GM10248 (cell line): Measurements from ENCODE around the gene FBXL22.

Experiments
- CTCF ChIA-PET: fragments of 300-600 bp; sonication (Branson Sonifier 250); formaldehyde crosslinking; extraction: SDS; loops from one replicate; lab custom pipeline; 2021; ENCODE audit warnings: antibody characterized with exemption; lab: Yijun Ruan, JAX
- POLR2A ChIA-PET: fragments of 350-650 bp; sonication (Branson Sonifier 250); formaldehyde crosslinking; extraction: SDS; loops from one replicate; lab custom pipeline; 2020; ENCODE audit warnings: antibody characterized with exemption; lab: Yijun Ruan, JAX
- DNase-seq: peaks from one replicate; pipeline ENCODE4 v3.0.0; 2012; ENCODE audit errors: extremely low spot score
- CTCF ChIP-seq: IDR thresholded peaks from 2 replicates; pipeline ENCODE4 v1.5.1; 2012; ENCODE audit warnings: mild to moderate bottlenecking, low read depth; ENCODE audit errors: extremely low read depth, missing control alignments, control extremely low read depth

The FBXL22 gene

GRCh38 chr15:63597038-63597790 lies at the start of gene FBXL22:
Gene FBXL22, plus strand, starts transcription at chr15:63597387. Its CDS starts 6 bp downstream, at chr15:63597393.
- CTCF ChIA-PET, result interaction anchor here (1.1 to 6.9 kb wide), 8 partner anchors 9 to 470 kb away, joined by 3 to 82 read pairs (median 10); no protein-coding TSS in a partner anchor
- POLR2A ChIA-PET, result no interaction called here
- no peak for DNase-seq
- no peak for TF ChIP-seq CTCF

- POLR2A ChIA-PET, result no interaction called here
- no peak for TF ChIP-seq CTCF
- no peak for DNase-seq
These were observed 45.8 kb upstream of the FBXL22 start for GRCh38 chr15:63551400-63551799.

GRCh38 chr15:63553388-63553791 lies 43.8 kb upstream of the FBXL22 start:
- DNase-seq, result no peak
- CTCF ChIA-PET, result interaction anchor here (0.8 to 2.0 kb wide), 12 partner anchors 8 to 89 kb away, joined by 3 to 10 read pairs (median 4); no protein-coding TSS in a partner anchor
- TF ChIP-seq CTCF, result no peak
- POLR2A ChIA-PET, result no interaction called here

More at GRCh38 chr15:63551400-63551799, 45.8 kb upstream of the FBXL22 start:
- CTCF ChIA-PET, result interaction anchor here (1.5 kb wide), 2 partner anchors 8 to 10 kb away, joined by 3 to 4 read pairs; no protein-coding TSS in a partner anchor

GRCh38 chr15:63554337-63554927 lies 42.8 kb upstream of the FBXL22 start:
- ChIA-PET POLR2A (no interaction called here), CTCF (interaction anchor here (0.8 to 2.0 kb wide), 6 partner anchors 9 to 67 kb away, joined by 3 to 10 read pairs (median 4); no protein-coding TSS in a partner anchor)
- TF ChIP-seq CTCF, result no peak
- DNase-seq, result no peak

GRCh38 chr15:63555507-63555906 lies 41.7 kb upstream of the FBXL22 start:
- no peak for TF ChIP-seq CTCF
- ChIA-PET POLR2A (no interaction called here), CTCF (interaction anchor here (0.8 to 1.0 kb wide), 2 partner anchors 14 to 89 kb away, joined by 4 to 5 read pairs; no protein-coding TSS in a partner anchor)
- no peak for DNase-seq

GRCh38 chr15:63556246-63556645 lies 40.9 kb upstream of the FBXL22 start:
- DNase-seq, result no peak
- ChIA-PET POLR2A (no interaction called here), CTCF (interaction anchor here (0.8 to 2.1 kb wide), 5 partner anchors 9 to 89 kb away, joined by 4 to 11 read pairs (median 5); no protein-coding TSS in a partner anchor)
- no peak for TF ChIP-seq CTCF
